Activated T-helper 1 cell treated with anti-CD3 and anti-CD28 coated beads, Interleukin-2, amount 50 U/mL, for 16 hours (primary cell): ENCODE results near the gene UGT1A9.

ENCODE experiments used
- DNase-seq, 2 donors: peaks; one replicate each; pipeline ENCODE4 v3.0.0-alpha.2; 2020; ENCODE audit warnings: low read depth in 1 of 2, low spot score in 1 of 2

The UGT1A9 gene

DNA sequence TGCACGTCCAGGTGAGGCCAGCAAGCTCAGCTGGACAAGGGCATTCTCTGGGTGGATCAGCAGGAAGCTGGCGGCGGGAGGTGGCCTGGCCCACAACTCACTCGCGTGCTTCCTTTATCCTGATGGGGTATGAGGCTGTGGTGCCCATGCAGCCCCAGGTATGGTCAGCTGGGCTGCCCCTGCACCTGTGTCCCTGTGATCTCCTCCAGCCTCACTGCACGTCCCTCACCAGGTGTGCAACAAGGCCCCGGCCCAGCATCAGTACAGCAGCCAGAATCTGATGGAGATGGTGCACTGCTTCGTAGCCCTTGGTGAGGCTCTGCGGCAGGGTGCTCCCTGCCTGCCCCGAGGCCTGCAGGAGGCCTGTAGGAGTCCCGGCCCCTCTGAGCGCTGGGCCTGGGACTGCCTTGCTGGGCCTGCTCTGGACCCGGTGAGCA lies 124.1 kb downstream of the UGT1A9 start:
- DNase-seq = no peak

DNA sequence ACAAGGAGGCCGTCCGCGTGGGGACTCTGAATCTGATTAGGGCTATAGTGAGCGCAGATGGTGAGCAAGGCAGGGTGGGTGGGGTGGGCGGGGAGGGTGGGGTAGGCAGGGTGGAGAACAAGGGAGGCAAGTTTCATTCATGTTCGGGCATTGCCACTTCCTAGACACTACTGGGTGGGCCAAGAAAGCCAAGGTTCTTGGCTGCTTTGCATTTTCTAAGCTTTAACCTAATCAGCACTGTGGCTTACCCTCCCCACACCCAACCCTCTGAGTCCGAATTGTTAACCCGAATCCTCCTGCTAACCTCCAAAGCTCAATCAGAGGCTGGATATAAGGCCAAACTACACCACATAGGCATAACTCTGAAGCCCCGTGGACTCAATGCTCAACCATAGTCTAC lies 124.6 kb downstream of the UGT1A9 start:
- no peak for DNase-seq

DNA sequence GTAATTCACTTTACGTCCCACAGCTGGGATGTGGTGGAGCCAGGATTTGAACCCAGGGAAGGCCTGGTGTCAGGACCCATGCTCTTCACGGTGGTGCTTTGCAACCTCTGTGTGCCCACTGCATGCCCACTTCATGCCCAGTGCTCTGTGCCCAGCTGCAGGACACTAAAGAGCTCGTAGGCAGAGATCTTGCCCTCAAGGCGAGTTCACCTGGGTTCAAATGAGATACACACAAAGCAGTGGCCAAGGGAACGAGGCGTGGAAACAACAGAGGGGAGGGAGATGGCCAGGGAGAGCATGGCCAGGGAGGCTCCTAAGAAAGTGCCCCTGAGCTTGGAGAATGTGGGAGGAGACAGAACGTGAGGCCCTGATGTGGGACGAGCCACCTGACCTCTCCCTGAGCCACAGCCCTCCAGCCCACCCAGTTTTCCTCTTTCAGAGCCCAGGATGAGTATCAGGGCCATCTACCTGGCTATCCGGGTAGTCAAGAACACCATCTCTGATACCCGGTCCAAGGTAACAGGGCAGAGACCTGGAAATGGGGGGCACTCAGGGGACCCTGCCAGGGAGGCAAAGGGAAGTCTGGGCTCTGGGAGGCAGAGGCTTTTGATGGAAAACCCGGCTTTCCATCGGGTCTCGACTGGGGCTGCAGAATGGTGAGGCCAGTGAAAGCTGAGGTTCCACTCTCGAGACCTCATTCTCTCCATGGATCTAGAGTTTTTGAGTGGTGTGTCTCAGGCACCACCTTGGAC lies 126.8 kb downstream of the UGT1A9 start:
- DNase-seq = no peak

DNA sequence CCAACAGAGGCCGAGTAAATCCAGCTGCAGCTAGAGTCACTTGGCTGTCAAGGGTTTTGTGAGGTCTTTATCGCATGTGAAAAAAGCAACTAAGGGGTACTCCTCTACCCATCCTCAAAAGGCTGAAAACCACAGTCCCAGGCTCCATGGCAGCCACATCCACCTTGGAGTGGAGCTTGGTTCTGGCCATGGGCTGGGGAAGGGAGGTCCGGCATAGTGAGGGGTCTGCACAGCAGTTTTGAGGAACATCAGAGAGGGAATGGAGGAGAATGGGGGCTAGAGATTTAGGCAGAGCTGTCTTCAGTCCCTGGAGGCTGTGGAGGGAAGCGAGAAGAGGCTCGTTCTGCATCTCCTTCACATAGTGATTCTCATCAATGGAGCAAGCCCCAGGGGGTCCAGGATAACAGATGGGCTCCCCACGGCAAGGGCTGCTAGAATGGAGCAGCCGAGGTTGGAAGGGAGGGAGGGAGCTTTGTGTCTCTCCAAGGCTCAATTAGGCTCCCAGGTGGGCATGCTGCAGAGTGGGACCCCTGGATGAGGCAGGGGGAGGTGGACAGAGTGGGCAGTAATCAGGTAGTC lies 127.5 kb downstream of the UGT1A9 start:
- DNase-seq = no peak

DNA sequence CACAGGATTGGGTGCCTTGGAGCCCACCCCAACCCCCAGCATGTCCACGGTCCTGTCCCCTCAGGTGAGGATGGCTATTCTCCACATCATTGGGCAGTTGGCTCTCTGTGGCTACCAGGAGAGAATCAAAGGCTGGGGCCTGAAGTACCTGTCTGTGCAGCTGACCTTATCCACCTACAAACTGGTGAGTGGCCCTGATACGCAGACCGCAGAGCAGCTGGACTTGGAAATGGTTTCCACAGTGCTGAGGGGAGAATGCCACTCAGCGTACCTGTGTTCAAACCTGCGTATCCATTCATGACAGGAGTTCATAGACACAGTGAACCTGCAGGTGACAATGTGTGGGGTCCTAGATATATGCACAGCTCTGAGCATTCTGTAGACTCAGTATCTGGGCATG lies 128.0 kb downstream of the UGT1A9 start:
- DNase-seq = no peak

DNA sequence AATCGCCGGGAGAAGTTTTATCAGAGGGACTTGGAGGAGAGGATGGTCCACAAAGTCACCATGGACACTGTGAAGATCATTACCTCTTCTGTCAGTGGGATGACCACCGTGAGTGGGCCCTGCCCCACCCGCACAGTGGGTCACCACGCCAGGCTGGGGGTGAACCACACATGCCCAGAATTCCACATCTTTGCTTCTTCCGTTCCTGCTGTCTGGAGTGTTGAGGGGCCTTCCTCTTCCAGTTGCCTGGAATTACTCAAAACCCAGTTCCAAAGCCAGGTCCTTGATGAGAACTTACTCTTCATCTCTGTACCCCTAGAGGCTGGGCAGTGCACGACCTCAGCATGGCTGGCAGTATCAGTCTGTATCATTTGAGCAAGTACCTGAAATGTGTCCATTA lies 128.5 kb downstream of the UGT1A9 start:
- no peak for DNase-seq

DNA sequence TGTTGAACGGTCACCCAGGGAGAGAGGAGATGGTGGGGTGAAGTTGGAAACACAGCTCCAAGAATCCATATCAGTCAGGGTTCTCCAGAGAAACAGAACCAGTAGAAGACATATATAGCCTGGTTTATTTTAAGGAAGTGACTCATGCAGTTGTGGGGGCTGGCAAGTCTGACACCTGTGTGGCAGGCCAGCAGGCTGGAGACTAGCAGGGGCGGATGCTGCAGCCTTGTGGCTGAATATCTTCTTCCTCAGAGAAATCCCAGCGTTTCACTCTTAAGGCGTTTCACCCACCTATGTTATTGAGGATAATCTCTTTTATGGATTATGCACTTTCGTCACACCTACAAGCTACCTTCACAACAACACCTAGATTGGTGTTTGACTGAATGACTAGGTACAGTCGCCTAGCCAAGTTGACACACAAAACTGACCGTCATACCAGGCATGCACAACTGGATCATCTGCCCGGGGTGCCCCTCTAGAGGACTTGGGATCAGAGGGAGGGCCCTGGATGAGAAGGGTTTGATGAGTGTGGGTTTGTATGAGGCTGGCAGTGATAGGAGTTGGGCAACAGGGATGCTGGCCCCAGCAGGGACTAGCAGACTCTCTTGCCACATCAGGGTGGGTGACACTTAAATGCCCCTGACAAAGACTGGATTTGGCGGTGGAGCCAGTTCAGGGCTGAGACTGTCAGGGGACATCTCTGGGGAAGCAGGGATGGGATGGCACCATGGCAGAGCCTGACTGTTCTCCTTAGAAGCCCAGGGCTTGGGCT lies 129.8 kb downstream of the UGT1A9 start:
- no peak for DNase-seq

DNA sequence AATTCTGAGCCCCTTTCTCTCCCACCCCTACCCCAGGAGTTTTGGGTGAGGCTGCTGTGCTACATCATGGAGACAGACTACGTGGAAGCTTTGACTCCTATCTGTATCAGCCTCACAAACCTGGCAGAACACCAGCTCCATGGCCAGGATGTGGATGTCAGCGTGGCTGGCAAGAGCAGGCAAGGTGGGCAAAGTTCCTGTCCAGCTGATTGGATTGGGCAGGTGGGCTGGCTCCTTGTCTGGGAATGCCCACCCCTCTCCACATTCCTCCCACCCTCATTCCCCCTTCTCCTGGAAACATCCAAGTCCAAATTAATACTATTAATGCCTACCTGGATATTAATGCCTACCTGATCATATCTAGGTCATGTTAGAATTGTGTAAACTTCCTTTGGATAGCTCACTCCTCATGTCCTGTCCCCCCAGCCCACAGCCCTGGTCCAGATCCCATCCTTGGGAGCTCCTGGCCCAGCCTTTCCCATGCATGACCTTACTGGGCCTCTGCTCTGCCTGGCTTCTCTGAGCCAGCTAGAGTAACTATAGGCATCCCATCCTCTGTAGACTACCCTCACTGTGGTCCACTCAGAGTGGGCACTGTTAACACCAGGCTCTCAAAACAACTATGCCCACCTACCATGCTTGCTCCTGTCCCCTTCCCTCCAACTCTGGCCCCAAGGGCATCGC lies 130.6 kb downstream of the UGT1A9 start:
- DNase-seq = no peak

DNA sequence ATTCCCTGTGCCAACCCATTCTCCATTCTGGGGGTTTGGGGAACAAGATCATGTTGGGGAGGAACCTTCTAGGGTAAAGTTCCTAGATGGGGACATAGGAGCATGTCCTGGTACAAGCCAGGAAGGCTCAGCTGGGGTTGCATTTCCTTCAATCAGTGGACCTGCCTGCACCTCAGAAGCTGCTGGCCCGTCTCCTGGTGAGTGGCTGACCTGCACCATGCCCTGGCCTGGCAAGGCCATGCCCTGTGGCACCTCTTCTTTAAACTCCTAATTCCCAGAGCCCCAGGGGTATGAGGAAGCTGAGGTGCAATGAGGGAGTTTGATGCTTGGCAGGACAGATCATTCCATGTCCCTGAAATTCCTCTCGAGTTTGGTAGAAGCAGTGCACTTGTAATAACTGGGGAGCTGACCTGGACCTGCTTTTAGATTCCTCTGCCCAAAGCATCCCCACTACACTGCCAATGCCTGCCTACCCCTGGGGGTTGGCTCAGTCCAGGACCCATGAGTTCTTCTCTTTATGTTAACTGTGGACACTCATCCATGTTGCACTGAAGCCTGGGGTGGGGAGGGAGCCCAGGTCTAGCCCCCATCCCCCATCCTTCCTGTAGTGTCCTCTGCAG lies 131.7 kb downstream of the UGT1A9 start:
- no peak for DNase-seq

DNA sequence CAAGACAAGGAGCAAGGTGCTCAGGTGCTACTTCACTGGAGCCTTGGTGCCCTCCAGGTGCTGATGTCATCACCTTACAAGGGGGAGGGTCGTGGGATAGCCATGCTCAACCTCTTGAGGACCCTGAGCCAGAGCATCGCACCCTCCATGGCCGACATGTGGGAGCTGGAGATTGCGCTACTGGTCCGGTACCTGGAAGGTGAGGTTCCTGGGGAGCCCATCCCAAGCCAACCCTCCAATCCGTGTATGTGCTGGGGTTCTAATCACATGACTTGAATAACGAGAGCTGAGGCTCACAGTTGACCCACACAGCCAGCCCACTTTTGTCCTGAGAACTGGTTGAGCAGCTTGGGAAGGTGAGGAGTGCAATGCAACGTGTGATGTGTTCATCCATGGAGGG lies 132.3 kb downstream of the UGT1A9 start:
- no peak for DNase-seq

DNA sequence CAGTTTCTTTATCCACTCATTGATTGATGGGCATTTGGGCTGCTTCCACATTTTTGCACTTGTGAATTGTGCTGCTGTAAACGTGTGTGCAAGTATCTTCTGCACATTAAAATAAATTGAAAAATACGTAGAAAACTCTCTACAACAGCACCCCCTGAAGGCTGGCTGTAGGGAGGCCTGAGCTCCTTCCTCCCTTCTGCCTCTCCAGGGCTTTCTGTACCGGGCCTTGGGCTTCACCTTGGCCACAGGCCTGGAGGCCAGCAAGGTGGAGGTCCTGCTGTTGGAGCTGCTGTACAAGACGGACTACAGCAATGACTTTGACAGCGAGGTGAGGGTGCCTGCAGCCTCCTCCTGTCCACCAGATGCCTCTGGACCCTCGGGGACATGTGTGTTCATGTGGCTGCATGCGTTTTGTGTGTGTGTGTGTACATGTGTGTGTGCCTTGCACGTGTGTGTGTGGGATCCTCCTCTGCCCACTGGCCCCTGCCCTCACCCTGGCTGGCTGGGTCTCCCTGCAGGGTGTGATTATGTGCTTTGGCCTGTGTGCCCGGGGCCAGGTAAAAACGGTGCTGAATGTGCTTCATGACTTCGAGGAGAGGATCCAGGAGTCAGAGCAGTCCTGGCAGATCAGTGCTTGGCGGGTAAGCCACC lies 135.6 kb downstream of the UGT1A9 start:
- no peak for DNase-seq

DNA sequence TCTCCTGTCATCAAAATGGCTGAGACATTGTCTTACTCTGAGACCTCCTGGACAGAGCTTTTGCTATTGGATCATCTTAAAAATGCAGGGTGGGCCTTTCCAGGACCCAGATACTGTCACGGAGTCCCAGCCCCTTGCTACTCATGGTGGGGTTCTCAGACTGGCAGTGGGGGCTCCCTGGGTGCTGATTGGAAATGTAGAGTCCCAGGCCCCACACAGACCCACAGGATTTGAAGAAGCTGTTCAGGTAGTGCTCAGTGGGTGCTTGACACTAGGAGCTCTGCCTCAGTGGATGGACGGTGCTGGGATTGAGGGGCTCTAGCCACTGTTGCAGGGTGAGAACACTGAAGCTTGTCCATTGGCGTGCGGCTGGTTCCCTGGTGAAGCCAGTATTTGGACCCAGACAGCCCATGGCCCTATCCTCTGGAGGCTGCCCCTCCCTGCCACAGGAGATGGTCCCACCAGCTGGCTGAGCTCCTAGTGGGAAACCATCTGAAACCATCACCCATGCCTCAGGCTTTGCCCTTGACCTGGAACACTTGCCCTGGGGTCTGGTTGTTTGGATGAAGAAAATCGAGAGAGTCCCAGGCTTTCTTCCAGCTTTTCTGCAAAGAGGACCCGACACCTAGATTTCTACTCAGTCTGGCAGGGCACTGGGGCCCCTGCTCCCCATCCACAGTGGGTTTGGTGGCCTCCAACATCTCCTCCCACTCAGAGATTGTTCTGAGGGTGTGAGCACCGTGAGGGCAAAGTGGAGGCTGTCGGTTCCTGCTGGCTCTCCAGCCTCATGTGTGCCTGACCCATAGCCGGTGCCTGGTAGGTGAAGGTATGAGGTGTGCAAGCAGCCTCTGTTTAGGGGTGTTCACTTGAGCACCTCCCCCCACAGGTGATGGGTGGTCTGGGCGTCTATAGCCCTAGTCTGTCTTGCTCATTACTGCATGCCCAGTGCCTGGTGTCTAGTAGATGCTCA lies 136.6 kb downstream of the UGT1A9 start:
- no peak for DNase-seq

DNA sequence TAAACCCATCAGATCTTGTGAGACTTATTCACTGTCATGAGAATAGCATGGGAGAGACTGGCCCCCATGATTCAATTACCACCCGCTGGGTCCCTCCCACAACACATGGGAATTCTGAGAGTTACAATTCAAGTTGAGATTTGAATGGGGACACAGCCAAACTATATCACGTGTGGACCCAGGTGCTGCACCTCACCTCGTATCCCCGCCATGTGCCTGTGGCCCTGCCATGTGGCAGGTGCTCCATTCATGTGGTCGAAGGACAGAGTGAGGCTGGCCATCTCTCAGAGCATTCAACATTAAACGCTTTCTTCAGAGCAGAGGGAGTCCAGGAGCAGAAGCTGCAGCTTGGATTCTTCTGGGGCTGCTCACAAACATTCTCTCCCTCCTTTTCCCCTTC lies 138.7 kb downstream of the UGT1A9 start:
- DNase-seq = no peak

DNA sequence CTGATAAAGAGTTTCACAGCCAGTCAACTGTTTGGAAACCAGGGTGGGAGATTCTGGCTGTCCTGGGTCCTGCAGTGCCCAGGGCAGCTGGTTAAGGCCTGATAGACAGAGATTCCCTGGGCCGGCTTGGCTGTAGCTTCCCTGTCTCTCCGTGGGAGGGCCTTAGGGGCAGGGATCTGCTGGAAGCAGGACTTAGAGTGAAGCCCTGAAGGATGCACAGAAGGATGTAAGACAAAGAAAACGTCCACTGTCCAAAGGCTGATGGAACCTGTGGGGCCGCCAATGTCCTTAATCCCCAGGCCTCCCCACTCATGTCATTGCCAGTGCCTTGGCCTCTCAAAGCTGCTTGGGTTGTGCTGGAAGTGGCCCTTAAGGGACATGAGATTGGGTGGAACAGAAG lies 139.4 kb downstream of the UGT1A9 start:
- DNase-seq = no peak

DNA sequence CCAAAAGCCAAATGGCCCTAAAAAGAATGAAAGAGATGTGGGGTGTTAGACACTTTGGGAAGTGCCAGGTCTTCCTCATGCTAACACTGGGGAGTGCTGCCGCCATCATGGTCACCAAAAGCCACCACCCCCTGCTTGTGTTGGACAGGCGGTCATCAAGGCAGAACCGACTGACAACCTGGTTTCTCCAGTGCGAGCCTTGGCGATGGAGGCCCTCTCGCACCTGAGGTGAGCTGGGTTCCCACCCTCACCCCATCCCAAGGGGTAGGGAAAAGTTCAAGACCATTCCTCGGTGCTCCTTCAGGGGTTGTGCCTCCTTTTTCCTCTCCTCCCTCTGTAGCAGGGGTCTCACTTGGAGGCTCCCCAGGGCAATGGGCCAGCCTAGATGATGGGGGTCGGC lies 140.0 kb downstream of the UGT1A9 start:
- DNase-seq = no peak

DNA sequence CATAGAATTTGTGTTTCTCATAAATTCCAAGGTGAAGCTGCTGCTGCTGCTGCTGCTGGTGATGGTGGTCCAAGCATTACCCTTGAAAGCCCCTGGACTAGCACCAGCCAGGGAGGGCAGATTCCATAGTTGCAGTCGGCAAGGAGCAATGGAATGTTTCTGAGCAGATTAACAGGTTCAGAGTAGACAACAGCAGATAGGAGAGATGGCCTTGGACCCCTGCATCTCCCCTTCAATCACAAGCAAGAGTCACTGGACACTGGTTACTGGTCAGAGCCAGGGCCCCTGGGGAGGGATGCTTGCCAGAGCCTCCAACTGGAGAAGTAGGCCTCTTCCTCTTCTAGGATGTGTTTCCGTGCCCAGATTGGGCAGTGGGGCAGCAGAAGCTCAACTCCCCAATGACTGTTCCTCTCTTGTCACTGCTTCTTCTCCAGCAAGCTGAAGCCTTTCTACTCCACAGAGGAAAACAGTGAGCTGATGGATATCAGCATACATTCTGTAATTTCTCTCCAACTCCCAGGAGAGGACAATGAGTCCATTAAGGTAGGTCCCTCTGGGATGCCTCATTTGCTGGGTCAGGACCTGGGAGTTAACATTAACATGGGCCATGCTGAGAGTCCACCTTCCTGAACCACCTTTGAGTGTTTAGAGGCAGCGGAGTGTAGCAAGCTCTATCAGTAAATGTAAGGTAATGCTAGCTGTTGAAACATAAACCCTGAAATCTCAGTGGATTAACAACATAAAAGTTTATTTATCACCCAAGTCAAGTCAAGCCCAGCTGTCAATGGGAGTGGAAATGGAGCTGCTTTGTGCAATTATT lies 141.7 kb downstream of the UGT1A9 start:
- no peak for DNase-seq

DNA sequence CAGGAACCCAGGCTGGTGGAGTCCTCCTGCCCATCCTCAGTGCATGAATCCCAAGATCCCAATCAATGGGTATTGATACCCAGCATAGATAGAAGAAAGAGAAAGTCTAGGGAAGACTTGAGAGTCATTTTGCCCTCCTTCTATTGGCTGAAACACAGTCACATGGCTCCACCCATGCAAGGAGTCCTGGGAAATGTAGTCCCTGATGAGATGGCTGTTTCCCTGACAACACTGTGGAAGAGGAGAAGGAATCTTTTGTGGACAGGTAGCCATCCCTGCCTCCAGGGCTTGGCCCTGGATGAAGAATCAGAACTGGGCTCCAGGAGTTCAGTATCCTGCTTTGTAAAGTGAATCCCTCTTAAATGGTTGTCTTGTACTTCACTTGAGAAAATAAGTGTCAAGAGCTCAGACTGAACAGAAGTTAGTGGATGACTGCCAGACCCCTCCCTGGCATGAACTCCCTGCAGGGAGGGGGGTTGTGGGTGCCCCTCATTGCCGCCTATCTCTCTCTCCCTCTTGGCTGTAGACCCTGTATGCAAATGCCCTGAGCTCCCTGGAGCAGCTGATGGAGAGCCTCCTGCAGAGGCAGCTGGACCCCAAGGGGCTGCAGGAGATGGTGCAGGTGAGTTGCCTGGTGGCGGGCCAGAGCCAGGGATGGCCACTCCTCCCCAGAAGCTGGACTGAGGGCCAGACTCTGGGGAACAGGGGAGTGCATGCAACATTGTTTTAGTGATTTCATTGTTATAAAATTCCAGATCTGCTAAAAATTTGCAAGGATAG lies 142.5 kb downstream of the UGT1A9 start:
- DNase-seq = no peak

DNA sequence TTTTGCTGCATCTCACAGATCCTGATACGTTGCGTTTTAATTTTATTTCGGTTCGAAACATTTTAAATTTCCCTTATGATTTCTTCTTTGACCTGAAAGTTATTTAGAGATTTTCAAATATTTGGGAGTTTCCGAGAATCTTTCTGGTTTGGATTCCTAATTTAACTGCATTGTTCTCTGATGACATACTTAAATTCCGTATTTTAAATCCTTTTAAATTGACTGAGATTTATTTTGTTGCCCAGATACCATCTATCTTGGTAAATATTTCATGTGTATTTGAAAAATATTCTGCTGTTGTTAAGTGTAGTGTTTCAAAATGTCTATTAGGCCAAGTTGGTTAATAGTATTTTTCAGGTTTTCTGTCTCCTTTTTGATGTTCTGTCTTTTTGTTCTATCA lies 144.2 kb downstream of the UGT1A9 start:
- DNase-seq = no peak
